SK-N-SH (cell line): Measurements from ENCODE around the gene UBN1. TPM values are rescaled to one million over a fixed set of nuclear protein-coding genes. Genes with fewer than 3 reads are reported as not detected.

Experiments used
- CTCF ChIA-PET: fragments of 300-600, 350-600 bp; formaldehyde crosslinking; extraction: SDS; loops from one replicate; lab custom pipeline; 2021; lab: Yijun Ruan, JAX
- POLR2A ChIA-PET: fragments of 350-600 bp; sonication (Branson Sonifier 250); formaldehyde crosslinking; extraction: SDS; loops from one replicate; lab custom pipeline; 2020; ENCODE audit warnings: antibody characterized with exemption, inconsistent platforms; lab: Yijun Ruan, JAX
- DNase-seq: peaks from one replicate; pipeline ENCODE4 v3.0.0; 2012
- H2AFZ ChIP-seq: fragments of 200-600 bp; sonication (generic); 2 replicates; pipeline ENCODE4 v1.8.1; 2016; ENCODE audit warnings: antibody characterized with exemption, mild to moderate bottlenecking, low read depth
- H3F3A ChIP-seq: fragments of 200-600 bp; sonication (generic); replicated peaks from 2 replicates; pipeline ENCODE3; 2016; ENCODE audit warnings: antibody characterized with exemption, mild to moderate bottlenecking; ENCODE audit not compliant: insufficient read depth
- H3K27ac ChIP-seq, 2 experiments: fragments of 200-500 bp in 1 of 2; fragments of 200-600 bp in 1 of 2; sonication (Bioruptor generic) in 1 of 2; sonication (generic), shearing (Covaris generic) in 1 of 2; 2 replicates each; pipeline versions ENCODE4 v1.5.1 to v1.6.1; 2014 to 2016; ENCODE audit warnings: low read depth in 2 of 2, inconsistent platforms in 1 of 2, low read length in 1 of 2, mild to moderate bottlenecking in 1 of 2, mixed read lengths in 1 of 2
- H3K27me3 ChIP-seq: fragments of 200-600 bp; sonication (generic), shearing (Covaris generic); 2 replicates; pipeline ENCODE4 v1.6.1; 2016; ENCODE audit warnings: mixed run types; ENCODE audit not compliant: insufficient read depth
- H3K36me3 ChIP-seq, 2 experiments: fragments of 200-500 bp in 1 of 2; fragments of 200-600 bp in 1 of 2; sonication (Bioruptor generic) in 1 of 2; sonication (generic) in 1 of 2; replicated peaks in 1 of 2; 2 replicates each; pipeline versions ENCODE3 to v1.5.1; 2014 to 2016; ENCODE audit warnings: low read length in 1 of 2, mild to moderate bottlenecking in 1 of 2; ENCODE audit not compliant: insufficient read depth in 2 of 2, control insufficient read depth in 1 of 2
- H3K4me1 ChIP-seq, 2 experiments: fragments of 200-500 bp in 1 of 2; fragments of 200-600 bp in 1 of 2; sonication (Bioruptor generic) in 1 of 2; sonication (generic), shearing (Covaris generic) in 1 of 2; 2 replicates each; pipeline versions ENCODE4 v1.5.1 to v1.6.1; 2014 to 2016; ENCODE audit warnings: low read depth in 1 of 2, low read length in 1 of 2, mixed run types in 1 of 2; ENCODE audit not compliant: insufficient read depth in 2 of 2, control insufficient read depth in 1 of 2
- H3K4me2 ChIP-seq: fragments of 200-600 bp; sonication (generic), shearing (Covaris generic); 2 replicates; pipeline ENCODE4 v1.6.1; 2017; ENCODE audit warnings: mixed run types
- H3K4me3 ChIP-seq, 2 experiments: fragments of 200-500 bp in 1 of 2; fragments of 200-600 bp in 1 of 2; sonication (Bioruptor generic) in 1 of 2; sonication (generic), shearing (Covaris generic) in 1 of 2; 2 replicates each; pipeline versions ENCODE4 v1.5.1 to v1.8.1; 2014 to 2016; ENCODE audit warnings: low read depth in 2 of 2, inconsistent platforms in 1 of 2, low read length in 1 of 2, mild to moderate bottlenecking in 1 of 2, mixed read lengths in 1 of 2, moderate library complexity in 1 of 2
- H3K79me2 ChIP-seq: fragments of 200-600 bp; sonication (generic); 2 replicates; pipeline ENCODE4 v1.8.1; 2017; ENCODE audit warnings: mild to moderate bottlenecking; ENCODE audit not compliant: insufficient read depth
- H3K9ac ChIP-seq: fragments of 200-600 bp; sonication (generic); 2 replicates; pipeline ENCODE4 v1.6.1; 2017; ENCODE audit warnings: mixed run types
- H3K9me2 ChIP-seq: fragments of 200-600 bp; sonication (generic); 2 replicates; pipeline ENCODE4 v1.6.1; 2017; ENCODE audit warnings: mixed run types
- H3K9me3 ChIP-seq: fragments of 200-600 bp; sonication (generic); 2 replicates; pipeline ENCODE4 v1.6.1; 2017; ENCODE audit warnings: mixed run types, mild to moderate bottlenecking, moderate library complexity
- H4K20me1 ChIP-seq: fragments of 200-600 bp; sonication (generic); 2 replicates; pipeline ENCODE4 v1.6.1; 2017; ENCODE audit warnings: mild to moderate bottlenecking, mixed run types; ENCODE audit not compliant: insufficient read depth
- ELF1 ChIP-seq: IDR thresholded peaks from 2 replicates; pipeline ENCODE4 v1.4.0; 2012
- MEF2A ChIP-seq: IDR thresholded peaks from 2 replicates; pipeline ENCODE4 v1.4.0; 2012; ENCODE audit warnings: low read depth, borderline replicate concordance
- NFIC ChIP-seq: IDR thresholded peaks from 2 replicates; pipeline ENCODE4 v1.4.0; 2012; ENCODE audit warnings: borderline replicate concordance
- SIN3A ChIP-seq: IDR thresholded peaks from 2 replicates; pipeline ENCODE4 v1.6.1; 2012; ENCODE audit warnings: low read depth, mild to moderate bottlenecking, low read length, moderate library complexity, borderline replicate concordance
- USF1 ChIP-seq: IDR thresholded peaks from 2 replicates; pipeline ENCODE4 v1.4.0; 2012; ENCODE audit warnings: low read depth, borderline replicate concordance
- YY1 ChIP-seq: IDR thresholded peaks from 2 replicates; pipeline ENCODE4 v1.4.0; 2012; ENCODE audit warnings: low read depth, mild to moderate bottlenecking
- WGBS: methylation state at CpG from one replicate; pipeline ENCODE4 v1.1.6; 2017; ENCODE audit warnings: low lambda C conversion rate; 5-methylcytosine and 5-hydroxymethylcytosine counted together
- polyA plus RNA-seq, 3 experiments: library from polyadenylated mRNA; depleted of rRNA; stranded (reverse); fragments of >200 nt; gene quantifications; 2 replicates each; pipeline ENCODE4 v1.2.3, GENCODE V29; 2012

UBN1 gene
- polyA plus RNA-seq, 1 of the 3 experiments (the other 2 are of a cell fraction), result 10.9 TPM

DNA sequence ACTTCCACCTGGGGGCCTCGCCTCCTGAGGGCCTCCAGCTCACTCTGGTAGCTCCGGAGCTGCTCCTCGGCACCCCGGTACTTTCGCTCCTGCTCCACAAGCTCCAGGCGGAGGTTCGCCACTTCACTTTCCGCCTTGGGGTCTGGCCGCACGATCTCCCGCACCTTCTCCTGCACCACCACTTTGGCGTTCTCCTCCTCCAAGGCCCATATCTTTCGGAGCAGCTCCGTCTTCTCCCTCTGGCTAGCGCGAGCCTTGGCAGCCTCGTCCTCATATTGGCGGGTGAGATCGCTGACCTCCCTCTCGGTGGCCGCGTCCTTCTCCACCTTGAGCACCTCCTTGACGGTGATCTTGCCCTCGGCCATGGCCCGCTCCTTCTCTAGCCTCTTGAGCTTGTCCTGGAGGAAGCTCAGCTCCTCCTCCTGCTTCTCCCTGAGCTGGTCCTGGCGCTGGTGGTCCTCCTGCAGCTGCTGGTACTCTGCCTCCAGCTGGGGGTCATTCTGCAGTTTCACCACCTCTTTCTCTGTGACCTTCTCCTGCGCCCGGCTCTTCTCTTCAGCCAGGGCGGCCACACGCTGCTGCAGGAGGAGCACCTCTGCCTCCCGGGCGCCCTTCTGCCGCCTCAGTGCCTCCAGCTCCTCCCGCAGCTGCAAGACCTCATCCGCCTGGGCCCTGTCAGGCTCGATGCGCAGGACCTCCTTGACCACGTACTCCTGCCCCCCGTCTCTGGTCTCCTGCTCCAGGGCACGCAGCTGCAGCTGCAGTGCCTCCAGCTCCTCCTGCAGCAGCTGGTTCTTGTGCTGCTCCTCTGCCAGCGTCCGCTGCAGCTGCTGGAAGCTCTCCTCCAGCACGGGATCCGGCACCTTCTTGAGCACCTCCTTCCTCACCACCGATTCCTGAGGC is 37.9 kb downstream of the UBN1 start:
- Histone ChIP-seq H3K27ac (no peak overlapping the region), H4K20me1 (peaks cover 26% of the 10 kb centered on the region), H3K36me3 (peaks cover 17 to 77% of the 10 kb centered on the region in 2 experiments), H3K4me3 (no peak overlapping the region), H3K27me3 (no peaks in the 10 kb centered on the region), H2AFZ (no peak overlapping the region), H3K79me2 (no peaks in the 10 kb centered on the region), H3K9me3 (no peaks in the 10 kb centered on the region), H3F3A (peaks cover 19% of the 10 kb centered on the region), H3K4me2 (no peak overlapping the region), H3K9ac (no peak overlapping the region), H3K4me1 (peaks cover 11 to 24% of the 10 kb centered on the region in 2 experiments; a peak in 3 of 4 replicates)
- ChIA-PET CTCF (interaction anchor here (1.2 kb wide), 1 partner anchor 1757 kb away, joined by 3 read pairs; no protein-coding TSS in a partner anchor), POLR2A (no interaction called here)
- 97% methylated on average over 45 of the region's 45 CpGs for WGBS
- DNase-seq, result no peak
- TF ChIP-seq YY1 (no peak), USF1 (no peak), NFIC (no peak), MEF2A (no peak)
- TF ChIP-seq, all 33 proteins: peak for 0
- H3K9me2 ChIP-seq, result no peaks in the 10 kb centered on the region

DNA sequence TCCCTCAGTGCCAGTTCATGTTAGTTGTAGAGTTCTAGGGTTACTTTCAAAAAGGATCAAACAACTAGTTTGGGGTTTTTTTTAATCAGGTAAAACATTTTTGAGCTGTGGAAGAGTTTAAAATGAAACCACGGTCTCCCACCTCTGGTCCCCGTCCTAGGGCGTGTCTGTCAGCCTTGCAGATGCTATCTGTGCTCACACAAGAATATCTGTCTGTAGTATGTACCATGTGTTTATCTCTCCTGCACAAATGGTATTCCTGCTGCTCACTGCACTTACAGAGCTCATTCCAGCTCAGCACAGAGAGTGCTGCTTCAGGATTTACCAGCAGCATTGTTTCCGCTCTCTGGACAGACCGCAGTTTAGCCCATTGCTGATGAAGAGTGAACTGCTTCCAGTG is 38.9 kb downstream of the UBN1 start:
- Histone ChIP-seq H3K9ac (no peak overlapping the region), H3K4me1 (peaks cover 11 to 22% of the 10 kb centered on the region in 2 experiments; a peak in 3 of 4 replicates), H4K20me1 (peaks cover 26% of the 10 kb centered on the region), H3K36me3 (peaks cover 11 to 73% of the 10 kb centered on the region in 2 experiments), H3K27me3 (no peaks in the 10 kb centered on the region), H3K9me2 (no peaks in the 10 kb centered on the region), H3K79me2 (no peaks in the 10 kb centered on the region), H3K4me2 (no peak overlapping the region), H3K27ac (no peak overlapping the region), H3F3A (peaks cover 17% of the 10 kb centered on the region), H3K4me3 (no peak overlapping the region), H2AFZ (no peak overlapping the region), H3K9me3 (no peaks in the 10 kb centered on the region)
- TF ChIP-seq ELF1 (no peak), YY1 (no peak), SIN3A (no peak), USF1 (no peak)
- ChIA-PET POLR2A (no interaction called here), CTCF (interaction anchor here (1.4 kb wide), 1 partner anchor 10 kb away, joined by 3 read pairs; no protein-coding TSS in a partner anchor)
- DNase-seq, result no peak
- 97% methylated on average over 5 of the region's 5 CpGs for WGBS
